Adrenal gland (tissue), 5 donors: ENCODE data around the gene POU6F1.
A peak's percentile ranks its signal among the peaks of the same experiment; 100 is the strongest.

Experiments used
- CTCF ChIP-seq, 6 experiments: fragments of 450-650 bp in 4 of 6; fragments of 200-600 bp in 2 of 6; sonication (generic) in 1 of 6; IDR thresholded peaks; 1 replicate in 5 of 6; 2 replicates in 1 of 6; pipeline versions ENCODE4 v1.5.1 to v1.8.0; 2016 to 2021; ENCODE audit warnings: antibody characterized with exemption in 6 of 6, mild to moderate bottlenecking in 2 of 6, moderate library complexity in 1 of 6
- POLR2A ChIP-seq, 2 donors: fragments of 450-650 bp; IDR thresholded peaks; one replicate each; pipeline ENCODE4 v1.6.1; 2017; ENCODE audit warnings: antibody characterized with exemption in 2 of 2, mild to moderate bottlenecking in 2 of 2, moderate library complexity in 1 of 2
- donor health status: DM: no; HTN: no; CAD: no.

DNA sequence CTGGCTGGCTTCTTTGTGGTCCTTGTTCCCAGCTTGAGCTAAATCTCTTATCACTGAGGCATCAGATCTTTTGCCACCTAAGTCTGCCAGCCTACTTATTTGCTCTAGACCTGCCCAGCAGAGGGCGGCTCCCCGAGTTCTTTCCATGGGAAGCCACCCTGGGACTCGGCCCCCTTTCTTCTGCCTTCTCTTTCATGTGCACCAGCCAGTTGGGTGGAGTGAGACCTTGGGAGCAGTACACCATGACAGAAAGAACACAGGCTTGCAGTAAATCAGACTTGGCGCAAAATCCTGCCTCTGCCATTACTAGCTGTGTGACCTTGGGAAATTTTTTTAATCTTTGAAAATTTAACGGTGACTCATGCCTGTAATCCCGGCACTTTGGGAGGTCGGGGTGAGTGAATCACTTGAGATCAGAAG is 44.9 kb upstream of the POU6F1 start:
- TF ChIP-seq CTCF (IDR thresholded peaks at IDR 0.05) (peak in 5 of 6 experiments; percentile 47 to 64 (median 60)), POLR2A (IDR thresholded peaks at IDR 0.05) (peak in 1 of 2 donors; percentile 40)
